Caco-2 (cell line): ENCODE data around the gene SLC22A23. TPM values are rescaled to one million over a fixed set of nuclear protein-coding genes. Genes with fewer than 3 reads are reported as not detected.

Experiments used
- BruUV-seq: library from RNA; stranded (reverse); fragments of 400-500 nt; replicated peaks from 2 replicates; lab custom pipeline; 2021; lab: Mats Ljungman, UMichigan
- CTCF ChIA-PET: fragments of 300-600 bp; sonication (Branson Sonifier 250); formaldehyde crosslinking; loops from one replicate; lab custom pipeline; 2022; ENCODE audit warnings: antibody characterized with exemption; lab: Charles Lee
- POLR2A ChIA-PET: fragments of 300-600 bp; sonication (Branson Sonifier 250); formaldehyde crosslinking; loops from one replicate; lab custom pipeline; 2022; ENCODE audit warnings: antibody characterized with exemption; lab: Charles Lee
- DNase-seq, 2 experiments: peaks; one replicate each; pipeline versions ENCODE4 v3.0.0 to v3.0.0-alpha.2; 2020 to 2022
- H3K27me3 ChIP-seq: replicated peaks from 2 replicates; pipeline ENCODE4 v1.6.0; 2011; ENCODE audit warnings: low read length; ENCODE audit not compliant: control insufficient read depth, insufficient read depth
- H3K36me3 ChIP-seq: 2 replicates; pipeline ENCODE4 v1.5.1; 2011; ENCODE audit warnings: low read length; ENCODE audit not compliant: control insufficient read depth, insufficient read depth
- H3K4me1 ChIP-seq: fragments of 250-450 bp; sonication (Bioruptor Pico); 2 replicates; pipeline ENCODE4 v1.5.1; 2020; ENCODE audit warnings: mild to moderate bottlenecking
- H3K4me3 ChIP-seq: 2 replicates; pipeline ENCODE4 v1.5.1; 2011; ENCODE audit warnings: low read depth, mild to moderate bottlenecking, control low read depth, low read length
- H3K9me3 ChIP-seq: fragments of 250-450 bp; sonication (Bioruptor Pico); 2 replicates; pipeline ENCODE4 v1.5.1; 2020; ENCODE audit warnings: mild to moderate bottlenecking, moderate library complexity
- H3K27ac Mint-ChIP-seq: one replicate; pipeline ENCODE4 v1.8.0; 2022; ENCODE audit warnings: mixed read lengths; ENCODE audit not compliant: unreplicated experiment
- H3K27me3 Mint-ChIP-seq: one replicate; pipeline ENCODE4 v1.8.0; 2022; ENCODE audit warnings: mixed read lengths; ENCODE audit not compliant: insufficient read depth, unreplicated experiment
- H3K36me3 Mint-ChIP-seq: one replicate; pipeline ENCODE4 v1.8.0; 2022; ENCODE audit warnings: mild to moderate bottlenecking, mixed read lengths; ENCODE audit not compliant: insufficient read depth, unreplicated experiment
- H3K4me1 Mint-ChIP-seq: one replicate; pipeline ENCODE4 v1.8.0; 2022; ENCODE audit warnings: low read depth, mixed read lengths; ENCODE audit not compliant: unreplicated experiment
- H3K4me3 Mint-ChIP-seq: one replicate; pipeline ENCODE4 v1.8.0; 2022; ENCODE audit warnings: mild to moderate bottlenecking, moderate library complexity, mixed read lengths; ENCODE audit not compliant: unreplicated experiment
- H3K9me3 Mint-ChIP-seq: one replicate; pipeline ENCODE4 v1.8.0; 2022; ENCODE audit warnings: mixed read lengths; ENCODE audit not compliant: unreplicated experiment
- intact Hi-C: fragments of 100-400 bp; cut with micrococcal nuclease; formaldehyde crosslinking; loops from one replicate; pipeline ENCODE4 v1.10.0; 2022; ENCODE audit not compliant: unreplicated experiment
- total RNA-seq: library from RNA; stranded (reverse); gene quantifications from 2 replicates; pipeline ENCODE4 v1.2.3, GENCODE V29; 2022
- TF ChIP-seq, protein P1 (sequence below), 2 experiments: fragments of 200-600 bp in 1 of 2; IDR thresholded peaks; 1 replicate in 1 of 2; 2 replicates in 1 of 2; pipeline versions ENCODE4 v1.5.1 to v1.8.0; 2011 to 2022; ENCODE audit warnings: antibody characterized with exemption in 1 of 2, control low read depth in 1 of 2, inconsistent platforms in 1 of 2, low read depth in 1 of 2, low read length in 1 of 2, mild to moderate bottlenecking in 1 of 2, moderate library complexity in 1 of 2; ENCODE audit not compliant: insufficient read depth in 1 of 2, severe bottlenecking in 1 of 2, unreplicated experiment in 1 of 2

SLC22A23 gene
- total RNA-seq, 1 experiment from 2014 or later: 45.5 TPM

DNA sequence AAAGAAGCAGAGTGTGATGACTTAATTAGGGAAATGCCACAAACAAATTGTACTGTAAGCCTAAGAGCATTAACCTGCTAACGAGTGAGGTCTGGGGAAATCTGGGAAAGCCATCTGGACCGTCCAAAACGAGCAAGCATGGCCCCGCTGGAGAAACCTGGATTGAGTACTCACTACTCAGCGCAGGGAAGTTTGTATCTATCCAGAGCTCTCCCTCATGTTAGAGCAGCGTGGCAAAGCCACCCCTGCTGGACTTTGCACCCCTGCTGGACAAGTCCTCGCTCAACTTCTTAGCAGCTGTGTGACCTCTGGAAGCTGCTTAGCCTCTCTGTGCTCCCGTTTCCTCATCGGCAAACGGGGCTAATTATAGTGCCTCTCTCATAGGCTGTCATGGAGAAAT, 160.8 kb downstream of the SLC22A23 start:
- DNase-seq: no peak
- ChIA-PET POLR2A (no interaction called here), CTCF (interaction anchor here (0.9 kb wide), 1 partner anchor 266 kb away, joined by 3 read pairs; no protein-coding TSS in a partner anchor)
- intact Hi-C loops: loop anchor here (5.0 kb wide), 1 partner anchor 161 kb away; the partner anchor contains the start of gene SLC22A23
- H3K9me3 Mint-ChIP-seq: no peaks in the 10 kb centered on the region
- no peaks in the 10 kb centered on the region for H3K4me1 Mint-ChIP-seq
- H3K27ac Mint-ChIP-seq: no peak overlapping the region
- no peaks in the 10 kb centered on the region for H3K27me3 Mint-ChIP-seq
- H3K27me3 ChIP-seq: no peaks in the 10 kb centered on the region
- no TSS peak for BruUV-seq
- H3K4me1 ChIP-seq: no peaks in the 10 kb centered on the region
- H3K4me3 Mint-ChIP-seq: no peak overlapping the region
- H3K4me3 ChIP-seq: no peak overlapping the region
- H3K36me3 ChIP-seq: peaks cover 1% of the 10 kb centered on the region
- TF ChIP-seq, protein P1, sequence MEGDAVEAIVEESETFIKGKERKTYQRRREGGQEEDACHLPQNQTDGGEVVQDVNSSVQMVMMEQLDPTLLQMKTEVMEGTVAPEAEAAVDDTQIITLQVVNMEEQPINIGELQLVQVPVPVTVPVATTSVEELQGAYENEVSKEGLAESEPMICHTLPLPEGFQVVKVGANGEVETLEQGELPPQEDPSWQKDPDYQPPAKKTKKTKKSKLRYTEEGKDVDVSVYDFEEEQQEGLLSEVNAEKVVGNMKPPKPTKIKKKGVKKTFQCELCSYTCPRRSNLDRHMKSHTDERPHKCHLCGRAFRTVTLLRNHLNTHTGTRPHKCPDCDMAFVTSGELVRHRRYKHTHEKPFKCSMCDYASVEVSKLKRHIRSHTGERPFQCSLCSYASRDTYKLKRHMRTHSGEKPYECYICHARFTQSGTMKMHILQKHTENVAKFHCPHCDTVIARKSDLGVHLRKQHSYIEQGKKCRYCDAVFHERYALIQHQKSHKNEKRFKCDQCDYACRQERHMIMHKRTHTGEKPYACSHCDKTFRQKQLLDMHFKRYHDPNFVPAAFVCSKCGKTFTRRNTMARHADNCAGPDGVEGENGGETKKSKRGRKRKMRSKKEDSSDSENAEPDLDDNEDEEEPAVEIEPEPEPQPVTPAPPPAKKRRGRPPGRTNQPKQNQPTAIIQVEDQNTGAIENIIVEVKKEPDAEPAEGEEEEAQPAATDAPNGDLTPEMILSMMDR (IDR thresholded peaks at IDR 0.05; ENCODE audit: insufficient read depth in 1 of 2, low read depth in 1 of 2, low read length in 1 of 2, severe bottlenecking in 1 of 2, unreplicated experiment in 1 of 2): no peak
- peaks cover 30% of the 10 kb centered on the region for H3K36me3 Mint-ChIP-seq
- no peaks in the 10 kb centered on the region for H3K9me3 ChIP-seq

DNA sequence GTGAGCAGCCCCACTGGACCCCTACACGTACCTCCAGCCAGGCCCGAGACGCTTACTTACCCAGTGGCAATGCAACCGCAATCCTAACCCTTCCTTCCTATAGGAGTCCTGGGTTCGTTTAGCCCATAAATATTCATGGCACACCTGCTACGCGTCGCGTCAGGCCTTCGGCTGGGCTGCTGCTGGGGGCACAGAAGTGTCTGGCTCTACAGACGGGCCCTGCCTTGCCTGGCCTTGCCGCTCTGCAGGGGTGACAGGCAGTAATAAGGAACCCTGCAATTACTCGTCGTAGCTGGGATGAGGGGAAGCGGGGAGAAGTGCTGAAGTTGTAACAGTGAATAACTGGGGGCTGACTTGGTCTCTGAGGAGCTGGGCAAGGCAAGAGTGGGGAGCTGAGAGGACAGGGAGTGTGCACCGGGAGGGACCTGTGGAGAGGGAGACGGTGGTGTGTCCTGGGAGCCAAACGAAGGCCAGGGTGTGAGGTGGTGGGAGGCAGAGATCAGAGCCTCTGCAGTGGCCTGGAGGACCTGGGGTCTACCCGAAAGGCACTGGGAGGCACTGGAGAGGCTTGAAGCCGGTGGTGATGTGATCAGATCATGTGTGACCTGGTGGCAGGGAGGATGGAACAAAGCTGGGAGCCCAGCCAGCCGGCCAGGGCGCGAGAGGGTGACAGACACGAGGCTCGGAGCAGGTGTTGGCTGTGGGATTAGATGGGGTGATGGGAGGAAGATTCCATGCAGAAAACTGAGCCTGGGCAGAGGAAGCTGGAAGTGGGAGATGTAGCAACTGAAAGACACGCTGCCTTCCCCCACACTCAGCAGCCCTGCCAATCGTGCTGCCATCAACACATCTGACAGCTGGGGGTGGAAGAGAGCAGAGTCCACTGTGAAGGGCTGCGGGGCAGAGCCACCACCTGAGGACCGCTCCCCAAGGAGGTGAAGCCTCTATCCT, 161.7 kb downstream of the SLC22A23 start:
- no peak overlapping the region for H3K27ac Mint-ChIP-seq
- peak overlapping the region; percentile 34 for H3K4me3 Mint-ChIP-seq
- no peaks in the 10 kb centered on the region for H3K27me3 ChIP-seq
- H3K9me3 Mint-ChIP-seq: no peaks in the 10 kb centered on the region
- no peaks in the 10 kb centered on the region for H3K4me1 ChIP-seq
- BruUV-seq: no TSS peak
- POLR2A ChIA-PET: no interaction called here
- no peaks in the 10 kb centered on the region for H3K4me1 Mint-ChIP-seq
- CTCF ChIA-PET: interaction anchor here (0.9 kb wide), 1 partner anchor 267 kb away, joined by 3 read pairs; no protein-coding TSS in a partner anchor
- intact Hi-C loops: loop anchor here (5.0 kb wide), 1 partner anchor 162 kb away; the partner anchor contains the start of gene SLC22A23
- TF ChIP-seq, protein P1 (IDR thresholded peaks at IDR 0.05; ENCODE audit: insufficient read depth in 1 of 2, low read depth in 1 of 2, low read length in 1 of 2, severe bottlenecking in 1 of 2, unreplicated experiment in 1 of 2): no peak
- H3K36me3 Mint-ChIP-seq: peaks cover 38% of the 10 kb centered on the region
- H3K4me3 ChIP-seq: no peak overlapping the region
- peak; percentile 29 to 33 for DNase-seq
- H3K36me3 ChIP-seq: peaks cover 1% of the 10 kb centered on the region
- H3K9me3 ChIP-seq: no peaks in the 10 kb centered on the region
- H3K27me3 Mint-ChIP-seq: no peaks in the 10 kb centered on the region

DNA sequence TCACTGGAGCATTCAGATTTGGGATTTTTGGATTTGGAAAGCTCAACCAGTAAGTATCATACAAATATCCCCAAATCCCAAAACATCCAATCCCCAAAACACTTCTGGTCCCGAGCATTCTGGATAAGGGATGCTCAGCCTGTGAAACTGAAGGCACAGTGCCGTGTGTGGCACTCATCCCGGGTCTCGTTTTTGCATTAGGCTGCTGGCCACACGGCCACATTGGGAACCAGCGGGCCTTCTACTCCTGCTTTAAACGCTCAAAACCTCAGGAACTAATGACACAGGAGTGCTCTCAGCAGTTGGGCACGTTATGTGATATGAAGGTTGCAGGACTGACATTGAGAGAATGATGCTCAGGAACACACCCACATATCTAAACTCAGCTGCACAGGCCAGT, 162.5 kb downstream of the SLC22A23 start:
- Histone ChIP-seq H3K27me3 (no peaks in the 10 kb centered on the region), H3K4me1 (no peaks in the 10 kb centered on the region), H3K9me3 (no peaks in the 10 kb centered on the region), H3K36me3 (peaks cover 1% of the 10 kb centered on the region), H3K4me3 (no peak overlapping the region)
- H3K4me1 Mint-ChIP-seq: no peaks in the 10 kb centered on the region
- H3K27me3 Mint-ChIP-seq: no peaks in the 10 kb centered on the region
- no peak overlapping the region for H3K27ac Mint-ChIP-seq
- H3K9me3 Mint-ChIP-seq: no peaks in the 10 kb centered on the region
- peaks cover 46% of the 10 kb centered on the region for H3K36me3 Mint-ChIP-seq
- POLR2A ChIA-PET: no interaction called here
- TF ChIP-seq, protein P1 (IDR thresholded peaks at IDR 0.05; ENCODE audit: insufficient read depth in 1 of 2, low read depth in 1 of 2, low read length in 1 of 2, severe bottlenecking in 1 of 2, unreplicated experiment in 1 of 2): no peak
- intact Hi-C loops: no loop called here
- H3K4me3 Mint-ChIP-seq: no peak overlapping the region
- no peak for DNase-seq
- no TSS peak for BruUV-seq
- CTCF ChIA-PET: no interaction called here
